ENCODE results near the gene DCDC2.
A peak's percentile ranks its signal among the peaks of the same experiment; 100 is the strongest.
"Not testable (repeated sequence)": the region's sequence is repeated elsewhere in the genome, so short reads cannot be mapped to it uniquely, and the experiment has no call there.

Gene DCDC2

DNA sequence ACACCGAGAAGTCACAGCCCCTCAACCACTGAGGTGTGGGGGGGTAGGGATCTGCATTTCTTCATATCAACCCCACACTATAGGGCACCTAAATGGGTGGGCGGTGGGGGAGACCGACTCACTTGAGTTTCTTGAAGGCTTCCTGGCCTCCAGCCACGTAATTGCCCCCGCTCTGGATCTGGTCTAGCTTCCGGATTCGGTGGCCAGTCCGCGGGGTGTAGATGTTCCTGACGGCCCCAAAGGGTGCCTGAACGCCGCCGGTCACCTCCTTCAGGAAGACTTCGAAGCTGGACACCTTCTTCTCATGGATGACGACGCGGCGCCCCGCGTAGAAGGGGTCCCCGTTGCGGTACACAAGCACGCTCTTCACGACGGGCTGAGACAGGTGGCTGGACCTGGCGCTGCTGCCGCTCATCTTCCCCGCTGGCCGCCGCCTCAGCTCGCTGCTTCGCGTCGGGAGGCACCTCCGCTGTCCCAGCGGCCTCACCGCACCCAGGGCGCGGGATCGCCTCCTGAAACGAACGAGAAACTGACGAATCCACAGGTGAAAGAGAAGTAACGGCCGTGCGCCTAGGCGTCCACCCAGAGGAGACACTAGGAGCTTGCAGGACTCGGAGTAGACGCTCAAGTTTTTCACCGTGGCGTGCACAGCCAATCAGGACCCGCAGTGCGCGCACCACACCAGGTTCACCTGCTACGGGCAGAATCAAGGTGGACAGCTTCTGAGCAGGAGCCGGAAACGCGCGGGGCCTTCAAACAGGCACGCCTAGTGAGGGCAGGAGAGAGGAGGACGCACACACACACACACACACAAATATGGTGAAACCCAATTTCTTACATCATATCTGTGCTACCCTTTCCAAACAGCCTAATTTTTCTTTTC lies at the start of gene DCDC2:
Gene DCDC2 (minus strand): TSS at position 724 of the 883 bp plus-strand sequence. CDS start 309 bp downstream, at position 415.
- peak; percentile 25 for DNase-seq

DNA sequence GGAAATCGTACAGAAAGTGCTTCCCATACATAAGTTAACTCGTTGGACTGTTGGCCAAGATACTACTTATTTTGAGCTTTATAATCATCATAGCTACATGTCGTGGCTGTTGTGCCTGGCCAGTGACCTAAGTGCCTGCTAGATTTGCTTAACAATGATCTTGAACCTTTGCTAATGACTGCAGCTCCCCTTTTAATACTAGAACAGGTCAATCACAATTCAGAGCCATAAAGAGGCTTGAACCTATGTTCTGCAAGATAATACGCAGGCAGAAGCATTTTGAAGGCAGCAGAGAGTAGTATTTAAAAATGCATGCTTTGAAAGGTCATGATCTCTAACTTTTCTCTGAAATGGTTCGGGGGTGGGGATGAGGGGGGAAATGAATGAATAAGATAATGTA lies 47.4 kb upstream of the DCDC2 start:
- no peak for DNase-seq

GRCh38 chr6:24403501-24403824 lies 45.6 kb upstream of the DCDC2 start:
- no peak for DNase-seq

DNA sequence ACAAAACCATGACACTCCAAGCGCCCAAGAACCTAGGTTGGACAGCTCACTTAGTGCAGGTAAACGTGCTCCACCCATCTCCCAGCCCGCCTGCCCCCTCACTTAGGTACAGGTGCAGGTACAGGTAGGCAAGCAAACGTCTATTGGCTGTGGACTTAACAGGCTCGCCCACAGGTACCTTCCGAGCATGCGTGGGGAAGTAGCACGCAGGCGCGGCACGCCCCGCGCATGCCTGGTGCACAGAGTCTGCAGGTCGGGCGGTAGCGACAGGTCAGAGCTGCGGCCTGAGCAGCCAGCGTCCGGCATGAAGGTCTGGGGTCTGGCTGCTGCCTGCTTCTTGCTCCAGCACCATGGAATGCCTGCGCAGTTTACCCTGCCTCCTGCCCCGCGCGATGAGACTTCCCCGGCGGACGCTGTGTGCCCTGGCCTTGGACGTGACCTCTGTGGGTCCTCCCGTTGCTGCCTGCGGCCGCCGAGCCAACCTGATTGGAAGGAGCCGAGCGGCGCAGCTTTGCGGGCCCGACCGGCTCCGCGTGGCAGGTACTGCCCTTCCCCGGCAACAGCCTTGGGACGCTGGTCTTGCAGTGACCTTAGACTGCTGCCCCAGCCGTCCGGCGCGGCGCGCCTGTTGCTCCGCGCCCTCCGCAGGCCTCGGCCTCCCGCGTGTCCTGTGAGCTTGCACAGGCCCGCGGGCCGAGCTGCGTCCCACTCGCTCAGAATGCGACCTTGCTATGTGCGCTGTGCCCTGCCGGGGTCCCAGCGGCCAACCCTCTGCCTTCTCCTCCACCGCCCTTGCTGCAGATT lies 45.0 kb upstream of the DCDC2 start, which contains the start of gene MRS2:
Gene MRS2 (plus strand): TSS at position 240 of the 804 bp plus-strand sequence. CDS start 111 bp downstream, at position 351.
- DNase-seq, result peak; percentile 86

DNA sequence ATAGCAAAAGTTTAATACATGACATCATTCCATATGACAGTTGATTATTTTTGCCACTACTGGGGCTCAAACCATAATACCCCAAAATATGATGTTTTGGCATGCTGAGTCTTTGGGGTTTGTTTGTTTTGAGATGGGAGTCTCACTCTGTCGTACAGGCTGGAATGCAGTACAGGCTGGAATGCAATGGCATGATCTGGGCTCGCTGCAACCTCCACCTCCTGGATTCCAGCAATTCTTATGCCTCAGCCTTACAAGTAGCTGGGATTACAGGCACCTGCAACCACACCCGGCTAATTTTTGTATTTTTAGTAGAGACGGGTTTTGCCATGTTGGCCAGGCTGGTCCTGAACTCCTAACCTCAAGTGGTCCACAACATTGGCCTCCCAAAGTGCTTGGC lies 43.6 kb upstream of the DCDC2 start:
- DNase-seq, result no peak

GRCh38 chr6:24400045-24401039 lies 42.5 kb upstream of the DCDC2 start:
- not testable (repeated sequence) for DNase-seq

GRCh38 chr6:24397631-24398030 lies 39.8 kb upstream of the DCDC2 start:
- DNase-seq, result no peak

- DNase-seq, result no peak
These were observed 39.0 kb upstream of the DCDC2 start for GRCh38 chr6:24396824-24397223.

GRCh38 chr6:24394780-24395437 lies 37.0 kb upstream of the DCDC2 start:
- no peak for DNase-seq

GRCh38 chr6:24394061-24394779 lies 36.4 kb upstream of the DCDC2 start:
- DNase-seq, result no peak

GRCh38 chr6:24391756-24392405 lies 34.0 kb upstream of the DCDC2 start:
- no peak for DNase-seq

DNA sequence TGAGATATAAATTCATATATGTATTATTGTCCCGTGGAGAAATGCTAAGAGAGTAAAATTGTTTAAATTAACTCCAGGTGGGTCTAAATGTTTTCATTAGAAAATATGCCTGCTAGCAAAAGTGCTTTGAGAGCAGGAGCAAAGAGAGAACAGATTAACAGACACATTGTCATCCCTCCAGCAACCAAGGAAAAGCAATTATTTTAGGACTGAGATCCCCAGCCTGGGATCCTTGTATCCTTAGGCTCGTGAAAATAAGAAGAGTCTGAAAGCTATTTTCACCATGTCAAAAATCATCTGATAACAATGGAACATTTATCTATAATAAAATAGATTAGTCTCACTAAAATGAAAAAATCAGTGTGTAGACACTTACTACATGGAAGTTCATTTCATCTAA lies 33.3 kb upstream of the DCDC2 start:
- DNase-seq, result no peak

- no peak for DNase-seq
These were observed 30.0 kb upstream of the DCDC2 start for GRCh38 chr6:24387818-24388217.

- DNase-seq, result no peak
These were observed 27.8 kb upstream of the DCDC2 start for GRCh38 chr6:24385536-24386269.

GRCh38 chr6:24384369-24385130 lies 26.7 kb upstream of the DCDC2 start:
- DNase-seq, result not testable (repeated sequence)

DNA sequence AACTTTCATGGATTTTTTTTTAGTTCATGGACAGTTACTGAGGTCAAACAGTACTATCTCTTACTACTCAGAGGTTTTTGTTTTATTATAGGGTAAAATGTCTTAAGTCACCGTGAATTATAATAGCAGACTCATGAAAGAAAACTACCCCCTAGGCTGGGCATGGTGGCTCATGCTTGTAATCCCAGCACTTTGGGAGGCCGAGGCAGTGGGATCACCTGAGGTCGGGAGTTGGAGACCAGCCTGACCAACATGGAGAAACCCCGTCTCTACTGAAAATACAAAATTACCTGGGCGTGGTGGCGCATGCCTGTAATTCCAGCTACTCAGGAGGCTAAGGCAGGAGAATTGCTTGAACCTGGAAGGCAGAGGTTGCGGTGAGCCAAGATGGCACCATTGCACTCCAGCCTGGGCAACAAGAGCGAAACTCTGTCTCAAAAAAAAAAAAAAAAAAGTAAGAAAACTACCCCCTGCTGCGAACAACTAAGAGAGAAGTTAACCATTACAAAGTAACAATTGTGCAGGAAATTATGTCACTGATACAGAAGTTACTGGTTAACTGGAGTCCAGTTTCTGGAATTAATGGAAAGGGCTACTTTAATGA lies 25.1 kb upstream of the DCDC2 start:
- not testable (repeated sequence) for DNase-seq

- DNase-seq, result no peak
These were observed 24.3 kb upstream of the DCDC2 start for GRCh38 chr6:24382220-24382540.

DNA sequence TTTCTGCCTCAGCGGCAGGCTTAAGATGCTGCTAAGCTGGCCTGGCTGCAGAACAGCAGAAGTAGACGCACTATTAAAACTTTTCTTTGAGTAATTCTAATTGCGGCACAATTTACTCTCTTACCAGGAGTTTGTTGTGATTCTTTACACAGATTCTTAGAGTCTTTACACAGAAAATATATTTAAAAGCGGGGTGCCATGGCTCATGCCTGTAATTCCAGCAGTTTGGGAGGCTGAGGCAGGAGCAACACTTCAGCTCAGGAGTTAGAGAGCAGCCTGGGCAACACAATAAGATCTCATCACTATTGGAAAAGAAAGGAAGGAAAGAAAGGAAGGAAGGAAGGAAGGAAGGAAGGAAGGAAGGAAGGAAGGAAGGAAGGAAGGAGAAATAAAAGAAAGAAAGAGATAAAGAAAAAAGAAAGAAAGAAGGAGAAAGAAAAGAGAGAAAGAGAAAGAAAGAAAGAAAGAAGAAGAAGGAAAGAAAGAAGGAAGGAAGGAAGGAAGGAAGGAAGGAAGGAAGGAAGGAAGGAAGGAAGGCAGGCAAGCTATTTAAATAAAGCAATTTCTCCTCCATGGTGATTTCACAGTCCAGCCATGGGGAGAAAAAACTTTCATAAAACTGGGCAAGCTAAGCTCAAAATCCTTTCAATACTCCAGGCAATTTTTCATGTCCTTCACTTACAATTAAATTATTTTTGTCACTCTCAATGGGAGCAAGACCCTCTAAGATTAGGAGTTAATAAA lies 23.8 kb upstream of the DCDC2 start:
- DNase-seq, result no peak
